Measurements from ENCODE around the gene ATP8B4.
A peak's percentile ranks its signal among the peaks of the same experiment; 100 is the strongest.
"Not testable (repeated sequence)": the region's sequence is repeated elsewhere in the genome, so short reads cannot be mapped to it uniquely, and the experiment has no call there.

The ATP8B4 gene, protein sequence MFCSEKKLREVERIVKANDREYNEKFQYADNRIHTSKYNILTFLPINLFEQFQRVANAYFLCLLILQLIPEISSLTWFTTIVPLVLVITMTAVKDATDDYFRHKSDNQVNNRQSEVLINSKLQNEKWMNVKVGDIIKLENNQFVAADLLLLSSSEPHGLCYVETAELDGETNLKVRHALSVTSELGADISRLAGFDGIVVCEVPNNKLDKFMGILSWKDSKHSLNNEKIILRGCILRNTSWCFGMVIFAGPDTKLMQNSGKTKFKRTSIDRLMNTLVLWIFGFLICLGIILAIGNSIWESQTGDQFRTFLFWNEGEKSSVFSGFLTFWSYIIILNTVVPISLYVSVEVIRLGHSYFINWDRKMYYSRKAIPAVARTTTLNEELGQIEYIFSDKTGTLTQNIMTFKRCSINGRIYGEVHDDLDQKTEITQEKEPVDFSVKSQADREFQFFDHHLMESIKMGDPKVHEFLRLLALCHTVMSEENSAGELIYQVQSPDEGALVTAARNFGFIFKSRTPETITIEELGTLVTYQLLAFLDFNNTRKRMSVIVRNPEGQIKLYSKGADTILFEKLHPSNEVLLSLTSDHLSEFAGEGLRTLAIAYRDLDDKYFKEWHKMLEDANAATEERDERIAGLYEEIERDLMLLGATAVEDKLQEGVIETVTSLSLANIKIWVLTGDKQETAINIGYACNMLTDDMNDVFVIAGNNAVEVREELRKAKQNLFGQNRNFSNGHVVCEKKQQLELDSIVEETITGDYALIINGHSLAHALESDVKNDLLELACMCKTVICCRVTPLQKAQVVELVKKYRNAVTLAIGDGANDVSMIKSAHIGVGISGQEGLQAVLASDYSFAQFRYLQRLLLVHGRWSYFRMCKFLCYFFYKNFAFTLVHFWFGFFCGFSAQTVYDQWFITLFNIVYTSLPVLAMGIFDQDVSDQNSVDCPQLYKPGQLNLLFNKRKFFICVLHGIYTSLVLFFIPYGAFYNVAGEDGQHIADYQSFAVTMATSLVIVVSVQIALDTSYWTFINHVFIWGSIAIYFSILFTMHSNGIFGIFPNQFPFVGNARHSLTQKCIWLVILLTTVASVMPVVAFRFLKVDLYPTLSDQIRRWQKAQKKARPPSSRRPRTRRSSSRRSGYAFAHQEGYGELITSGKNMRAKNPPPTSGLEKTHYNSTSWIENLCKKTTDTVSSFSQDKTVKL

DNA sequence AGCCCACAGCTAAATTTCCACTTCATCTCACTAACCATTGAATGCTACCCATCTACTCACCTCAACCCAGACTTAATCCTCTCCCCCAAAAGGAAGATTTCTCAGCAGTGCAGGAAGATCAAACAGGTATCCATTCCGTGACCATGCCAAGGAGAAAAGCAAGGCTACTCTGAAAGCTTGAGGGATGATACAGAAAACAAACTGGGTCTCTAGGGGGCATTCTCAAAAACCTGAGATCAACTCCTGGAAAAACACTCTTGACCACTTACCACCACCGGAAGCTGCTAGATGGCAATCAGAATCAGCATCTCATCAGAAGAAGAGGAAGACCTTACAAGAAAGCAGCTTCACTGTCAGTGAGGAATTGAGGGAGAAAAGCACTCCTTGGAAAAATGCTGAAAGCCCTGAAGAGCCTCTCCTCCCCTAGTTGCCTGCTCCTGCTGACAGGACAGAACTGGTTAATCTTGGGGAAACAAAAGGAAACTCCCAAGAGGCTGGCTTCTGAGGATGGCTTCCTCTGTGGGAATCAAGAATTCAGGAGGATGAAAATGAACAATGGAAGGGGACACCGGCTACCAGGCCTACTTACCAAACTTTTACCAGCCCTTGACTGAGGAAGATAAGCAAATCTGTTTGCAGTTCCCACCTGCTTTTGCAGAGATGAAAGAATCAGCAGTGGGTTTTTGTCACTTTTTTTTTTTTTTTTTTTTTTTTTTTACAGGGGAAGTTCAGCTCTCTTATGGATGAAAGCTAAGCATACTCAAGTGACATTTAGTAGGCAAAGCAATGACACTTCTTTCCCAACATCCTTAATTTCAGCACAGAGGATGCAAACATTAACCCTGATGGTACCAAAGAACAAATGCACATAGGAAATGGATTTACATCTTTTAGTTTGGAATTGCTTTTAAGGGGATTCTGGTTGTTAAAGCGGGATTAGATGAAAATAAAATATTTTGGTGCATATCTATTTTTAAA, at the start of gene ATP8B4:
TSS of gene ATP8B4 (minus strand) at position 171 of the 978 bp plus-strand sequence. CDS start 12,267 bp downstream, outside the sequence.
- peaks cover 15% of the 10 kb centered on the region for H3K4me1 Mint-ChIP-seq
- no peaks in the 10 kb centered on the region for H3K36me3 Mint-ChIP-seq

GRCh38 chr15:50168379-50168778, 49.3 kb upstream of the ATP8B4 start:
- Mint-ChIP-seq H3K36me3 (no peaks in the 10 kb centered on the region), H3K9me3 (peaks cover 5% of the 10 kb centered on the region), H3K4me1 (no peaks in the 10 kb centered on the region), H3K4me3 (no peak overlapping the region), H3K27me3 (peaks cover 6% of the 10 kb centered on the region), H3K27ac (no peak overlapping the region)
- CTCF ChIA-PET = interaction anchor here (0.6 kb wide), 1 partner anchor 858 kb away, joined by 3 read pairs; no protein-coding TSS in a partner anchor
- no peak for DNase-seq

More for the DNA sequence above, at the start of gene ATP8B4:
- H3K27ac Mint-ChIP-seq = peak within 1 kb of the TSS; percentile 6
- peak within 1 kb of the TSS; percentile 4 for H3K4me3 Mint-ChIP-seq
- H3K27me3 Mint-ChIP-seq = peaks cover 6% of the 10 kb centered on the region
- no peak for DNase-seq
- CTCF ChIA-PET = interaction anchor here (0.6 to 2.1 kb wide), 8 partner anchors 10 to 232 kb away, joined by 3 to 10 read pairs (median 4); no protein-coding TSS in a partner anchor
- peaks cover 4% of the 10 kb centered on the region for H3K9me3 Mint-ChIP-seq

DNA sequence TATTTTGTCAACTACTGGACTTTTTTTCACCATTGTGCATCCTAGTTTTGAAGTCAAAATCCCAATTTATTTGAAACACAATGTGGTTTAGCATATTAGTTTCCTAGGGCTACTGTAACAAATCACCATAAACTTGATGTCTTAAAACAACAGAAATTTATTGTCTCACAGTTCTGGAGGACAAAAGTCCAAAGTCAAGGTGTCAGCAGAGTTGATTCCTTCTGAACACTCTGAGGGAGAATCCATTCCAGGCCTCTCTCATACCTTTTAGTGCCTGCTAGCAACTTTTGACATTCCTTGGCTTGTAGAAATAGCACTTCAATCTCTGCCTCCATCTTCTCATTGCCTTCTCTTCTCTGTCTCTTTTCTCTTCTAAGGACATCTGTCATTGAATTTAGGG, 48.1 kb upstream of the ATP8B4 start:
- CTCF ChIA-PET = no interaction called here
- Mint-ChIP-seq H3K4me3 (no peak overlapping the region), H3K27me3 (peaks cover 6% of the 10 kb centered on the region), H3K36me3 (no peaks in the 10 kb centered on the region), H3K9me3 (peaks cover 5% of the 10 kb centered on the region), H3K27ac (no peak overlapping the region), H3K4me1 (no peaks in the 10 kb centered on the region)
- DNase-seq = no peak

DNA sequence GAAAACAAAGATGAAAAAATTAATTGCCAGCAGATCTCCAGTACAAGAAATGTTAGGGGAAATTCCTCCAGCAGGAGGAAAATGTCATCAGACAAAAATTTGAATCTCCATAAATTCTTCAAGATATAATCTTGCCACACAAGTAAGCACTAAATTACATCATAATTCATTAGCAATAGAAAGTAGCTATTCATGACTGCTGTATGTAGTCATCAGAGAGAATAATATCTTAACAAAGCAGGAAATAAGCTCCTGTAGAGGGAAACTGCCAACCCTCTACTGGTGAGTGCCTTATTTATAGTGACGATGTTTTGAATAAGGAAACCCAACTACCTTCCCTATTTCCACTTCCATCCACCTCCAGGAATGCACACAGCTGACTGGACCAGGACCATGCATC, 47.2 kb upstream of the ATP8B4 start:
- CTCF ChIA-PET = no interaction called here
- H3K27ac Mint-ChIP-seq = no peak overlapping the region
- H3K4me1 Mint-ChIP-seq = no peaks in the 10 kb centered on the region
- no peak for DNase-seq
- no peaks in the 10 kb centered on the region for H3K36me3 Mint-ChIP-seq
- H3K27me3 Mint-ChIP-seq = peaks cover 6% of the 10 kb centered on the region
- H3K4me3 Mint-ChIP-seq = no peak overlapping the region
- H3K9me3 Mint-ChIP-seq = no peaks in the 10 kb centered on the region

DNA sequence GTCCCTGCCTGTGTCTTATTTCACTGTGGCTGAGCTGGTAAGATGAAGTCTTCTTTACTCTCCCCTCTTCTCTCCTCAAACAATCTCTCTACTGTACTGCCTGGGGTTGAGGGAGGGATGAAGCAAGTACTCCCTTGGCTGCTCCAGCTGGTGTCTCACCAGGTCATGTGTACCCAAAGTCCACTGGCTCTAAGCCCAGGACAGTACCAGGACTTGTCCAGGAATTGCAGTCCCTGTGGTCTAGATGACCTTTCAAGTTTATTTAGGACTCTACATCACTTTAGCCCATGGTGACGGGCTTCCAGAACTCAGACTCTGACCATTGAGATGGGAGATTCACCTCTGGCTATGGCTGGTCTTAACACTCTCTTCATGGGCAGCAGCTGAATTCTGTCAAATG, 45.4 kb upstream of the ATP8B4 start:
- peaks cover 12% of the 10 kb centered on the region for H3K27me3 Mint-ChIP-seq
- no peaks in the 10 kb centered on the region for H3K9me3 Mint-ChIP-seq
- H3K4me1 Mint-ChIP-seq = no peaks in the 10 kb centered on the region
- CTCF ChIA-PET = interaction anchor here (0.6 to 0.7 kb wide), 2 partner anchors 151 to 1027 kb away, joined by 3 read pairs; no protein-coding TSS in a partner anchor
- no peak for DNase-seq
- no peak overlapping the region for H3K27ac Mint-ChIP-seq
- no peak overlapping the region for H3K4me3 Mint-ChIP-seq
- no peaks in the 10 kb centered on the region for H3K36me3 Mint-ChIP-seq

- Mint-ChIP-seq H3K4me1 (no peaks in the 10 kb centered on the region), H3K36me3 (no peaks in the 10 kb centered on the region), H3K27me3 (peaks cover 12% of the 10 kb centered on the region), H3K4me3 (no peak overlapping the region), H3K9me3 (peaks cover 3% of the 10 kb centered on the region), H3K27ac (no peak overlapping the region)
- CTCF ChIA-PET = interaction anchor here (0.6 to 0.7 kb wide), 2 partner anchors 152 to 1027 kb away, joined by 3 read pairs; no protein-coding TSS in a partner anchor
- DNase-seq = no peak
These were observed 44.8 kb upstream of the ATP8B4 start for GRCh38 chr15:50163719-50164410.

DNA sequence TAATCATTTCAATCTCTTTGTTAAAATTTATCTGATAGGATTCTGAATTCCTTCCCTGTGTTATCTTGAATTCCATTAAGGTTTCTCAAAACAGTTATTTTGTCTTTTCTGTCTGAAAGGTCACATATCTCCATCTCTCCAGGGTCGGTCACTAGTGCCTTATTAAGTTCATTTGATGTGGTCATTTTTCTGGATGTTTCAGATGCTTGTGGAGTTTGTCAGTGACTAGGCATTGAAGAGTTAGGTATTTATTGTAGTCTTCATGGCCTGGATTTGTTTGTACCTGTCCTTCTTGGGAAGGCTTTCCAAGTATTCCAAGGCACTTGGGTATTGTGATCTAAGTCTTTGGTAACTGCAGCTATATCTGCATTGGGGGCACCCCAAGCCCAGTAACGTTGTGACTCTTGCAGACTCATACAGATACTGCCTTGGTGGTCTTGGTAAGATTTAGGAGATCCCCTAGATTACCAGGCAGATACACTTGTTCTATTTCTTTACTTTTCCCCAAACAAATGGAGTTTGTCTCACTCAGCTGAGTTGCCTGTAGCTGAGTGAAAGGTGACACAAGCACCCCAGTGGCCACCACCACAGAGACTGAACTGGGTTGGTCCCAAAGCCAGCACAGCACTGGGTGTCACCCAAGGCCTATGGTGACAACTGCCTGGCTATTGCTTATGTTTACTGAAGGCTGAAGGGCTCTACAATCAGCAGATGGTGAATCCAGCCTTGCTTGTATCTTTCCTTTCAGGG, 44.1 kb upstream of the ATP8B4 start:
- Mint-ChIP-seq H3K27me3 (peaks cover 6% of the 10 kb centered on the region), H3K4me1 (no peaks in the 10 kb centered on the region), H3K36me3 (no peaks in the 10 kb centered on the region), H3K9me3 (peaks cover 4% of the 10 kb centered on the region), H3K27ac (no peak overlapping the region), H3K4me3 (no peak overlapping the region)
- DNase-seq = no peak
- CTCF ChIA-PET = no interaction called here

DNA sequence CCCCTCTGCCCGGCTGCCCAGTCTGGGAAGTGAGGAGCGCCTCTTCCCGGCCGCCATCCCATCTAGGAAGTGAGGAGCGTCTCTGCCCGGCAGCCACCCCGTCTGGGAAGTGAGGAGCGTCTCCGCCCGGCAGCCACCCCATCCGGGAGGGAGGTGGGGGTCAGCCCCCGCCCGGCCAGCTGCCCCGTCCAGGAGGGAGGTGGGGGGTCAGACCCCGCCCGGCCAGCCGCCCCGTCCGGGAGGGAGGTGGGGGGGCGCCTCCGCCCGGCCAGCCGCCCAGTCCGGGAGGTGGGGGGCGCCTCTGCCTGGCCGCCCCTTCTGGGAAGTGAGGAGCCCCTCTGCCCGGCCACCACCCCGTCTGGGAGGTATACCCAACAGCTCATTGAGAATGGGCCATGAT, 39.2 kb upstream of the ATP8B4 start:
- peaks cover 13% of the 10 kb centered on the region for H3K27me3 Mint-ChIP-seq
- DNase-seq, H3K9me3 Mint-ChIP-seq, H3K4me1 Mint-ChIP-seq, H3K4me3 Mint-ChIP-seq, H3K36me3 Mint-ChIP-seq, CTCF ChIA-PET, H3K27ac Mint-ChIP-seq: not testable (repeated sequence)

- CTCF ChIA-PET = interaction anchor here (1.0 to 2.3 kb wide), 4 partner anchors 29 to 164 kb away, joined by 3 to 14 read pairs (median 4); no protein-coding TSS in a partner anchor
- Mint-ChIP-seq H3K36me3 (no peaks in the 10 kb centered on the region), H3K4me3 (no peak overlapping the region)
These were observed 32.4 kb upstream of the ATP8B4 start for GRCh38 chr15:50151476-50151875.

DNA sequence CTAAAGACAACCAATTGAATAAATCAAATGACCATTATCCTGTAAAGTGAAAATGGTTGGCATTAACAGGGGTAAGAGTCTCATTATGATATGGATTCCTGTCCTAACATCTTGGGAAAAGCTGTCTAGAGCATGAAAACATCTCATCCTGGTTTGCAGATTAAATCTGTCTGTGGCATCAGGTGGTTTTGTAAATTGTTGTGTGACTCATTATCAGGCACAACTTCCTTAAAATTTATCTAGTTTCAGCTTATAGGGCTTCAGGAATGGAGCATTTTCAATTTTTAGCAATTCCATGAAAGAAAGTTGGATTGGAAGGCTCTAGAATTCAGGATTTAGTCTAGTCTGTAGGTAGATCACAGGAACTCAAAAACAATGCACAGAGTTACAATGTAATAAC, 31.8 kb upstream of the ATP8B4 start:
- no peak for DNase-seq
- Mint-ChIP-seq H3K4me3 (no peak overlapping the region), H3K27ac (no peak overlapping the region), H3K4me1 (peaks cover 2% of the 10 kb centered on the region), H3K27me3 (no peaks in the 10 kb centered on the region), H3K9me3 (no peaks in the 10 kb centered on the region), H3K36me3 (no peaks in the 10 kb centered on the region)
- CTCF ChIA-PET = interaction anchor here (1.0 to 2.3 kb wide), 4 partner anchors 30 to 165 kb away, joined by 3 to 14 read pairs (median 4); no protein-coding TSS in a partner anchor

More at GRCh38 chr15:50151476-50151875, 32.4 kb upstream of the ATP8B4 start:
- DNase-seq = no peak
- Mint-ChIP-seq H3K9me3 (no peaks in the 10 kb centered on the region), H3K27ac (no peak overlapping the region), H3K4me1 (peaks cover 2% of the 10 kb centered on the region), H3K27me3 (no peaks in the 10 kb centered on the region)

- Mint-ChIP-seq H3K4me1 (peaks cover 2% of the 10 kb centered on the region), H3K36me3 (no peaks in the 10 kb centered on the region), H3K27ac (no peak overlapping the region), H3K4me3 (no peak overlapping the region), H3K9me3 (no peaks in the 10 kb centered on the region), H3K27me3 (no peaks in the 10 kb centered on the region)
- CTCF ChIA-PET = interaction anchor here (0.6 to 2.3 kb wide), 4 partner anchors 46 to 1000 kb away, joined by 3 to 14 read pairs (median 4); no protein-coding TSS in a partner anchor
- no peak for DNase-seq
These were observed 31.3 kb upstream of the ATP8B4 start for GRCh38 chr15:50150349-50150748.

- Mint-ChIP-seq H3K4me1 (peaks cover 2% of the 10 kb centered on the region), H3K27ac (no peak overlapping the region), H3K4me3 (no peak overlapping the region), H3K36me3 (no peaks in the 10 kb centered on the region), H3K27me3 (no peaks in the 10 kb centered on the region), H3K9me3 (no peaks in the 10 kb centered on the region)
- DNase-seq = no peak
- CTCF ChIA-PET = interaction anchor here (1.0 to 1.9 kb wide), 2 partner anchors 166 to 170 kb away, joined by 4 to 12 read pairs; no protein-coding TSS in a partner anchor
These were observed 30.1 kb upstream of the ATP8B4 start for GRCh38 chr15:50149090-50149489.
